Measurements from ENCODE around the gene DNAJC16. TPM values are rescaled to one million over a fixed set of nuclear protein-coding genes. Genes with fewer than 3 reads are reported as not detected.

DNAJC16 gene
- total and polyA plus RNA-seq, 2 of the 13 experiments (the other 11 are each of a cell fraction or from before 2014, with no cell fraction given), result 11.4 to 15.4 TPM

DNA sequence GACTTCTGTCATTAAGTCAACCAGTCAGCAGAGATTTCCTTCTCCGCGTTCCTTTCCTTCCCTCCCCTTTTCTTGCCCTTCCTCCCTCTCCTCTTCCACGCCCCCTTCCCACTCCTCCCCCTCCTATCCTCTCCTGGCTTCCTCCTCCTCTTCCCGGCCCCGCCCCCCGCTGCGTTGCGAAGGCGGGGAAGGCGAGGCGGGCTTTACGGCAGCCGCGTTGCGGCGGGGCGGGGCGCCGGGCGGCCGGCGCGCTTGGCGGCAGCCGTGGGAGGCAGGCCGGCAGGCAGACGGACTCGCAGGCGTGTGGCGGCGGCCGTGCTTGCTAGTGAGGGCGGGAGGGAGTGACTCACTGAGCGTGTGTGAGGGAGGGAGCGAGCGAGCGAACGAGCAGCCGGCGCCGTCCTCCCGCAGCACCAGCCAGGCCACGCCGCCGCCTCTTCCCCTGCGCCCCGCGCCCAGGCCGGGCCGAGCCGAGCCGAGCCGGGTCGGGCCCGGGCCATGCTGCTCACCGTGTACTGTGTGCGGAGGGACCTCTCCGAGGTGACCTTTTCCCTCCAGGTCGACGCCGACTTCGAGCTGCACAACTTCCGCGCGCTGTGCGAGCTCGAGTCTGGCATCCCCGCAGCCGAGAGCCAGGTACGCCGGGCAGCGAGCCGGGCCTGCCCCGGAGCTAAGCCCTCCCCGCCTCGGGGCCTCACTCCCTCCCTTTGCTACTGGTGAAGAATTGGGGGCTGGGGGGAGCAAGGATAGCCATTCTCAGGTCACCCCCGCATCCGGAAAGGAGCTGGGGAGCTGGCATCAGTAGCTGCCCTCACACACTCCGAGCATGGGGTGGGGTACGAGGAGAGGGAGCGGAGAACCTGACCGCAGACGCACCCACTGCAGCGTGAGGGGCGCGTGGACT is 90.8 kb downstream of the DNAJC16 start, which contains the start of gene DDI2:
Gene DDI2, plus strand, starts transcription at position 286 of the 904 bp plus-strand sequence. Its CDS starts 213 bp downstream, at position 499.
- Histone ChIP-seq H3K27ac (ENCODE audit: extremely low read length, insufficient read depth, low read length) (peak within 1 kb of the TSS; percentile 95), H3K79me2 (ENCODE audit: insufficient read depth, low read length) (peaks cover 44% of the 10 kb centered on the region), H4K20me1 (ENCODE audit: insufficient read depth, low read length) (peaks cover 28% of the 10 kb centered on the region), H3K36me3 (replicated peaks in 1 of 2; ENCODE audit: control insufficient read depth in 1 of 2, insufficient read depth in 2 of 2, low read length in 2 of 2) (peaks cover 0 to 3% of the 10 kb centered on the region in 2 experiments; a peak in 2 of 5 replicates), H3K9ac (ENCODE audit: insufficient read depth, low read depth, low read length) (peak within 1 kb of the TSS; percentile 97), H3K4me2 (ENCODE audit: low read depth, low read length) (peak within 1 kb of the TSS; percentile 92), H3K4me1 (ENCODE audit: insufficient read depth, low read length) (peaks cover 53% of the 10 kb centered on the region), H3K27me3 (ENCODE audit: control insufficient read depth in 1 of 2, insufficient read depth in 2 of 2, low read length in 2 of 2) (no peaks in the 10 kb centered on the region; a peak in 1 of 5 replicates), H3K4me3 (replicated peaks in 1 of 3; ENCODE audit: insufficient read depth in 1 of 3, low read depth in 2 of 3, low read length in 3 of 3) (peak within 1 kb of the TSS; percentile 87 to 100 (median 97)), H2AFZ (ENCODE audit: low read length) (peak within 1 kb of the TSS; percentile 67), H3K9me3 (ENCODE audit: low read length) (no peaks in the 10 kb centered on the region)
- POLR2A ChIA-PET, result interaction anchor here (0.9 to 8.5 kb wide), 14 partner anchors 7 to 183 kb away, joined by 3 to 188 read pairs (median 11); partner anchors contain the start of genes AGMAT, CASP9 and DNAJC16
- in situ Hi-C loops (cut with HindIII; ENCODE audit: extremely low pct_ligation_motif_present, low pct_unique_long_range_greater_than_20kb) (no loop called here), intact Hi-C loops (cut with micrococcal nuclease; ENCODE audit: unreplicated experiment) (loop anchor here (1.0 kb wide), 1 partner anchor 12 kb away; no protein-coding TSS in a partner anchor)
- under 1% methylated on average over 36 of the region's 86 CpGs for WGBS (ENCODE audit: low lambda C conversion rate)
- ATAC-seq (peak; percentile 88), DNase-seq (ENCODE audit: low spot score) (peak; percentile 86), FAIRE-seq (peak; percentile 54)
- no TSS peak for BruUV-seq (replicated peaks)
- CTCF ChIA-PET (ENCODE audit: low intra/inter-chr PET ratio, low total read pairs), result no interaction called here
- TF ChIP-seq ZNF607 (CRISPR knock-in tag; IDR thresholded peaks at IDR 0.05; ENCODE audit: borderline replicate concordance) (0 out of 2 replicates have a peak, but pooled peaks have one; percentile 64), TAF1 (CRISPR knock-in tag; IDR thresholded peaks at IDR 0.05) (peak; percentile 84), MBNL3 (CRISPR knock-in tag; conservative IDR thresholded peaks at IDR 0.05) (no peak), MAZ (IDR thresholded peaks at IDR 0.05; ENCODE audit: borderline replicate concordance, low read depth, low read length) (peak; percentile 73), MAZ (CRISPR knock-in tag; IDR thresholded peaks at IDR 0.05; ENCODE audit: low read depth) (peak; percentile 97), ZNF101 (CRISPR knock-in tag; IDR thresholded peaks at IDR 0.05; ENCODE audit: borderline replicate concordance, low read depth) (no peak), ZNF432 (CRISPR knock-in tag; IDR thresholded peaks at IDR 0.05; ENCODE audit: borderline replicate concordance) (no peak), ZNF598 (CRISPR knock-in tag; IDR thresholded peaks at IDR 0.05; ENCODE audit: borderline replicate concordance) (0 out of 2 replicates have a peak, but pooled peaks have one; percentile 47), KLF12 (CRISPR knock-in tag; IDR thresholded peaks at IDR 0.05; ENCODE audit: borderline replicate concordance) (peak; percentile 84; the same call in 1 of the 2 replicates), ZNF850 (CRISPR knock-in tag; conservative IDR thresholded peaks at IDR 0.05) (no peak), ARID2 (CRISPR knock-in tag; IDR thresholded peaks at IDR 0.05; ENCODE audit: borderline replicate concordance) (no peak), ELF3 (CRISPR knock-in tag; IDR thresholded peaks at IDR 0.05) (peak; percentile 74; the same call in 1 of the 2 replicates)
- TF ChIP-seq, protein P1, sequence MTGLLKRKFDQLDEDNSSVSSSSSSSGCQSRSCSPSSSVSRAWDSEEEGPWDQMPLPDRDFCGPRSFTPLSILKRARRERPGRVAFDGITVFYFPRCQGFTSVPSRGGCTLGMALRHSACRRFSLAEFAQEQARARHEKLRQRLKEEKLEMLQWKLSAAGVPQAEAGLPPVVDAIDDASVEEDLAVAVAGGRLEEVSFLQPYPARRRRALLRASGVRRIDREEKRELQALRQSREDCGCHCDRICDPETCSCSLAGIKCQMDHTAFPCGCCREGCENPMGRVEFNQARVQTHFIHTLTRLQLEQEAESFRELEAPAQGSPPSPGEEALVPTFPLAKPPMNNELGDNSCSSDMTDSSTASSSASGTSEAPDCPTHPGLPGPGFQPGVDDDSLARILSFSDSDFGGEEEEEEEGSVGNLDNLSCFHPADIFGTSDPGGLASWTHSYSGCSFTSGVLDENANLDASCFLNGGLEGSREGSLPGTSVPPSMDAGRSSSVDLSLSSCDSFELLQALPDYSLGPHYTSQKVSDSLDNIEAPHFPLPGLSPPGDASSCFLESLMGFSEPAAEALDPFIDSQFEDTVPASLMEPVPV (CRISPR knock-in tag; IDR thresholded peaks at IDR 0.05), result no peak
- TF ChIP-seq, protein P2, sequence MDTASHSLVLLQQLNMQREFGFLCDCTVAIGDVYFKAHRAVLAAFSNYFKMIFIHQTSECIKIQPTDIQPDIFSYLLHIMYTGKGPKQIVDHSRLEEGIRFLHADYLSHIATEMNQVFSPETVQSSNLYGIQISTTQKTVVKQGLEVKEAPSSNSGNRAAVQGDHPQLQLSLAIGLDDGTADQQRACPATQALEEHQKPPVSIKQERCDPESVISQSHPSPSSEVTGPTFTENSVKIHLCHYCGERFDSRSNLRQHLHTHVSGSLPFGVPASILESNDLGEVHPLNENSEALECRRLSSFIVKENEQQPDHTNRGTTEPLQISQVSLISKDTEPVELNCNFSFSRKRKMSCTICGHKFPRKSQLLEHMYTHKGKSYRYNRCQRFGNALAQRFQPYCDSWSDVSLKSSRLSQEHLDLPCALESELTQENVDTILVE (CRISPR knock-in tag; IDR thresholded peaks at IDR 0.05), result peak; percentile 17; the same call in 1 of the 2 replicates
- TF ChIP-seq, protein P3, sequence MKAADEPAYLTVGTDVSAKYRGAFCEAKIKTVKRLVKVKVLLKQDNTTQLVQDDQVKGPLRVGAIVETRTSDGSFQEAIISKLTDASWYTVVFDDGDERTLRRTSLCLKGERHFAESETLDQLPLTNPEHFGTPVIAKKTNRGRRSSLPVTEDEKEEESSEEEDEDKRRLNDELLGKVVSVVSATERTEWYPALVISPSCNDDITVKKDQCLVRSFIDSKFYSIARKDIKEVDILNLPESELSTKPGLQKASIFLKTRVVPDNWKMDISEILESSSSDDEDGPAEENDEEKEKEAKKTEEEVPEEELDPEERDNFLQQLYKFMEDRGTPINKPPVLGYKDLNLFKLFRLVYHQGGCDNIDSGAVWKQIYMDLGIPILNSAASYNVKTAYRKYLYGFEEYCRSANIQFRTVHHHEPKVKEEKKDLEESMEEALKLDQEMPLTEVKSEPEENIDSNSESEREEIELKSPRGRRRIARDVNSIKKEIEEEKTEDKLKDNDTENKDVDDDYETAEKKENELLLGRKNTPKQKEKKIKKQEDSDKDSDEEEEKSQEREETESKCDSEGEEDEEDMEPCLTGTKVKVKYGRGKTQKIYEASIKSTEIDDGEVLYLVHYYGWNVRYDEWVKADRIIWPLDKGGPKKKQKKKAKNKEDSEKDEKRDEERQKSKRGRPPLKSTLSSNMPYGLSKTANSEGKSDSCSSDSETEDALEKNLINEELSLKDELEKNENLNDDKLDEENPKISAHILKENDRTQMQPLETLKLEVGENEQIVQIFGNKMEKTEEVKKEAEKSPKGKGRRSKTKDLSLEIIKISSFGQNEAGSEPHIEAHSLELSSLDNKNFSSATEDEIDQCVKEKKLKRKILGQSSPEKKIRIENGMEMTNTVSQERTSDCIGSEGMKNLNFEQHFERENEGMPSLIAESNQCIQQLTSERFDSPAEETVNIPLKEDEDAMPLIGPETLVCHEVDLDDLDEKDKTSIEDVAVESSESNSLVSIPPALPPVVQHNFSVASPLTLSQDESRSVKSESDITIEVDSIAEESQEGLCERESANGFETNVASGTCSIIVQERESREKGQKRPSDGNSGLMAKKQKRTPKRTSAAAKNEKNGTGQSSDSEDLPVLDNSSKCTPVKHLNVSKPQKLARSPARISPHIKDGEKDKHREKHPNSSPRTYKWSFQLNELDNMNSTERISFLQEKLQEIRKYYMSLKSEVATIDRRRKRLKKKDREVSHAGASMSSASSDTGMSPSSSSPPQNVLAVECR (CRISPR knock-in tag; IDR thresholded peaks at IDR 0.05; ENCODE audit: borderline replicate concordance), result peak; percentile 68; the same call in 1 of the 2 replicates

Data from HepG2 (cell line).